Adrenal gland (tissue), 5 donors: Measurements from ENCODE around the gene NXNL1.
A peak's percentile ranks its signal among the peaks of the same experiment; 100 is the strongest.

Experiments
- POLR2A ChIP-seq, 2 donors: fragments of 450-650 bp; IDR thresholded peaks; one replicate each; pipeline ENCODE4 v1.6.1; 2017; ENCODE audit warnings: antibody characterized with exemption in 2 of 2, mild to moderate bottlenecking in 2 of 2, moderate library complexity in 1 of 2
- TF ChIP-seq, protein P1 (sequence below), 6 experiments: fragments of 450-650 bp in 4 of 6; fragments of 200-600 bp in 2 of 6; sonication (generic) in 1 of 6; IDR thresholded peaks; 1 replicate in 5 of 6; 2 replicates in 1 of 6; pipeline versions ENCODE4 v1.5.1 to v1.8.0; 2016 to 2021; ENCODE audit warnings: antibody characterized with exemption in 6 of 6, mild to moderate bottlenecking in 2 of 6, moderate library complexity in 1 of 6
- donor health status: DM: no; HTN: no; CAD: no.

DNA sequence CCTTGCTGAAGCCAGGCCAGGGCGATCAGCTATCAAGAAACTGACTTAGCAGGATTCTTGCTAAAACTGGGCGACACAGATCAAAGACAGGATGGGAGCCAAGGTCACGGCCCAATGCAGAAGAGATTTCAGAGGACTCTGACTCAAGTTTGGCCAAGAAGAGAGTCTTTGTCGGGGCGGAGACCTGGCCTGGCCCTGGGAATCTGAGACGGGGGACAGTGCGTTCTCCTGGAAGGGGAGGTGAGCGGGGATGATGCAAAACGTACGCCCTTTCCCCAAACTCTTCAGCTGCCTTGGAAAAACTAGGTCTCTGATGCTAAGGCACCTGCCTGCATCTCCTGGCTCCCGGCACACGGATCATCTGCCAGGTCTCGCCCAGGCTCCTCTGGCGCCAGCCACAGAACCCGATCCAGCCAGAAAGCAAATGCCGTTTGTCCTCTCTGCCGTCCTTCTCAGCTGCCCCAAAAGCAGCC is 31.0 kb downstream of the NXNL1 start:
- TF ChIP-seq, protein P1, sequence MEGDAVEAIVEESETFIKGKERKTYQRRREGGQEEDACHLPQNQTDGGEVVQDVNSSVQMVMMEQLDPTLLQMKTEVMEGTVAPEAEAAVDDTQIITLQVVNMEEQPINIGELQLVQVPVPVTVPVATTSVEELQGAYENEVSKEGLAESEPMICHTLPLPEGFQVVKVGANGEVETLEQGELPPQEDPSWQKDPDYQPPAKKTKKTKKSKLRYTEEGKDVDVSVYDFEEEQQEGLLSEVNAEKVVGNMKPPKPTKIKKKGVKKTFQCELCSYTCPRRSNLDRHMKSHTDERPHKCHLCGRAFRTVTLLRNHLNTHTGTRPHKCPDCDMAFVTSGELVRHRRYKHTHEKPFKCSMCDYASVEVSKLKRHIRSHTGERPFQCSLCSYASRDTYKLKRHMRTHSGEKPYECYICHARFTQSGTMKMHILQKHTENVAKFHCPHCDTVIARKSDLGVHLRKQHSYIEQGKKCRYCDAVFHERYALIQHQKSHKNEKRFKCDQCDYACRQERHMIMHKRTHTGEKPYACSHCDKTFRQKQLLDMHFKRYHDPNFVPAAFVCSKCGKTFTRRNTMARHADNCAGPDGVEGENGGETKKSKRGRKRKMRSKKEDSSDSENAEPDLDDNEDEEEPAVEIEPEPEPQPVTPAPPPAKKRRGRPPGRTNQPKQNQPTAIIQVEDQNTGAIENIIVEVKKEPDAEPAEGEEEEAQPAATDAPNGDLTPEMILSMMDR (IDR thresholded peaks at IDR 0.05): no peak
- TF ChIP-seq POLR2A (IDR thresholded peaks at IDR 0.05): peak in 1 of 2 donors; percentile 36
